NCI-H1092 (cell line): ENCODE data around the gene SLX9.
"Not testable (repeated sequence)": the region's sequence is repeated elsewhere in the genome, so short reads cannot be mapped to it uniquely, and the experiment has no call there.

Experiments
- DNase-seq: peaks from one replicate; lab custom pipeline; 2025; lab: John Stamatoyannopoulos, UW

SLX9 gene

GRCh38 chr21:45019076-45019886 lies 79.5 kb downstream of the SLX9 start:
- DNase-seq, result no peak

- DNase-seq, result no peak
These were observed 80.2 kb downstream of the SLX9 start for GRCh38 chr21:45019887-45020537.

- DNase-seq, result no peak
These were observed 81.0 kb downstream of the SLX9 start for GRCh38 chr21:45020629-45021427.

- DNase-seq, result no peak
These were observed 81.9 kb downstream of the SLX9 start for GRCh38 chr21:45021428-45022347.

- no peak for DNase-seq
These were observed 82.5 kb downstream of the SLX9 start for GRCh38 chr21:45022348-45022675.

- DNase-seq, result no peak
These were observed 82.9 kb downstream of the SLX9 start for GRCh38 chr21:45022736-45023135.

GRCh38 chr21:45024516-45024915 lies 84.7 kb downstream of the SLX9 start:
- not testable (repeated sequence) for DNase-seq

GRCh38 chr21:45026066-45026745 lies 86.4 kb downstream of the SLX9 start:
- no peak for DNase-seq
